ENCODE results near the gene FNDC5.

GRCh38 chr1:32910319-32910718 lies 39.6 kb upstream of the FNDC5 start:
- TF ChIP-seq CTCF (IDR thresholded peaks at IDR 0.05; ENCODE audit: borderline replicate concordance, extremely low read depth, low read length, poor library complexity, severe bottlenecking) (no peak), EZH2 (IDR thresholded peaks at IDR 0.05; ENCODE audit: borderline replicate concordance, low read depth, low read length, severe bottlenecking) (no peak)

Measured in DND-41 (cell line).